T-helper 1 cell (primary cell): ENCODE results near the gene RELCH.
A peak's percentile ranks its signal among the peaks of the same experiment; 100 is the strongest.

Experiments used
- DNase-seq, 5 donors: peaks; one replicate each; pipeline ENCODE4 v3.0.0-alpha.2; 2012 to 2020

Gene RELCH

DNA sequence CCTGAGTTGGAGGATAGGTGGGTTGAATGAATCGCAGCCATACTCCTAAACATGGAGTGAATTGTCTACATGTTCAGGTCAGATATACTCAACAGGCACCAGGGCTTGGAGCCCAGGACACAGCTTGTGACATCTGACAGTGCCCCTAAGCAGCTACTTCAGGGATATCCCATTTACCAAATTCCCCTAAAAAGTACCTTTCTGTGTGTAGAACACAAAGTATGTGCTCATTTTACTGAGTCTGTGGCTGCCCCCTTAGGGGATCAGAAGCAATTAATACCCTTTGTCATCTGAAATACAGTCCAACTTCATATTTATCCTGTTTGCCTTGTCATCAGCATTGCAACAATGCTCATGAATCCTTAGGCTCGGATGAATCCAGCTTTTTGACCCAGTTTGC, 158.9 kb downstream of the RELCH start:
- no peak for DNase-seq

DNA sequence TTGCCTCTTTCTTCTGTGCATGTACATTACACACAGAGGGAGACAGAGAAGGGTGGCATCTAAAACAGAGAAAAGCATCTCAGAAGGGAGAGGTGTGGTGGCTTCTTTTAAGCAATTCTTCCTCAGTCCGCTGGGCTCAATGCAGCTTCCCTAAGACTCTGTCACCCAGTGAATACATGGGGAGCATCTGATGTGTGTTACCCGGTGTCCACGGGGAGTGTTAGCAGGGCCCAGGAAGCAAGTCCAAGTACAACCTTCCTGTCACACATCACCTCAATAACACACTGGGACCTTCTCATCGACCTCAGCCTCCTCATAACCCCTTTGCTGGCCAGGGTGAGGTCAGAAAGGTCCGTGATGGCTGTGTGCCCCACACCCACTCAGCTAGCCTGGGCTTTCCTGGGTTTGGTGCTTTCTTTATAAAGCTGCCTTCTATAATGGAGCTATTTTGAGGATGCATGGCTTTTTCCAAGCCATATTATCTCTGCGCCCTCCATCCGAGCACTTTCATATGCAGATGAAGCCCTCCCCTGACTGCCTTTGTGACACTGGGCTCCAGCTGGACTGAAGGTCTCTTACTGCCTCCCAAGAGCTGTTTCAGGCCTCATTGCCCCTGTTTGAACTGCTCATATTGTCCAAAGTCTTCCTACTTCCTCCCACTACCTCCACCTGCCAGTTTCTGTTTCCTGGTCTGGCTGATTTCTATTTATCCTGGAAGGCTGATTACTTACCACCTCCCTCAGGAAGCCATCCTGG, 159.5 kb downstream of the RELCH start:
- no peak for DNase-seq

DNA sequence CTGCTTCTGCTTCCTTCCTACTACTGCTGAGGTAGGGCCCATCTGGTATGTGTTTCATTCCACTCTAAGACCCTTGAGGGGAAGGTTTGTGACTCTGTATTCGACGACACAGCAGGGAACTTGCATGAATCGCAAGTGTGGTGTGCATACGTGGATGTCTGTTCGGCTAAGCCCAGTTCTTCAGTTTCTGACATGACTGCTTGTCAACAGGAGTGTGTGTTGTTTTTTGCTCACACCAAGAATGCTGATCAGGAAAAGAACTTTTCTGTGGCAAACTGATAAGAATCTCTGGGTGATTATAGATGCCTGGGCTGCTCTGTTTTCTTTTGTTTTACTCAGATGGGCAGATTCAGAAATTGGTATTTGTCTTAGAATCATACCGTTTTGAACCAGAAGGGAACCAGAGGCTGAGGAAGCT, 160.0 kb downstream of the RELCH start:
- peak in 1 of 5 donors; percentile 49 for DNase-seq

DNA sequence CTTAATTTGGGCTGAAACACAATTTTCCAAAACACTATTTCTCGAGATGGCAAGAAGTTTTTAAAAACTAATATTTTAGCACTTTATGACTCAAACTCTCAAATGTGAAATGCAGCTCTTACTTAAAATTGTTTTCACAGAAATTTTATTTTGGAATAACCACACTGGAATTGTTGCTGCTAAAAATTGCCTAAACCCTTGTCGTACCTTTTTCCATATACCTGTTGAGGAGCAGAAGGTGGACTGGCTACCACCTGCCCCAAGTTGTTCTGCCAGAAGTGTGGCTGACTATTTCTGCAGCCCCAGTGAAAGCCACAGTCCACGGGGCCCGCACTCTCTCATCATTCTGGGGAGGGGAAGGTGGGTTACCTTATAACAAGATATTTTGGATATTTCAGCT, 161.4 kb downstream of the RELCH start:
- no peak for DNase-seq

DNA sequence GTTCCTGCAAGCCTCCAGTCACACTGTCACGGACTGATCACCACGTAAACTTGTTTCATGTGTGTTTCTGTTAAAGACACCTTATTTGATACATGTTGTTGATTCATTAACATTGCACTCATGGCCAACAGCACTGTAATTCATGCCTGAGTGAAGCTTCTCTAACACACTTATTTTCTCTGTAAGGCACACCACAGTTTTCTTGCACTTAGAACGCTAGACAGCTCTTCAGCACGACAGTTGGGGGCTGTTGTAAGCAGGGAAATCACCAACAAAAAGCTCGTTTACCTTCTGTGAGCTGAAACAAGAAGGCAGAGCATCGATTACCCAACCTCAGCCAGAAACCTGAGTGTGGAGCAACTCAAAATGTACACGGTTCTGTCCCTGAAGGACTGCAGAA, 166.1 kb downstream of the RELCH start:
- no peak for DNase-seq

DNA sequence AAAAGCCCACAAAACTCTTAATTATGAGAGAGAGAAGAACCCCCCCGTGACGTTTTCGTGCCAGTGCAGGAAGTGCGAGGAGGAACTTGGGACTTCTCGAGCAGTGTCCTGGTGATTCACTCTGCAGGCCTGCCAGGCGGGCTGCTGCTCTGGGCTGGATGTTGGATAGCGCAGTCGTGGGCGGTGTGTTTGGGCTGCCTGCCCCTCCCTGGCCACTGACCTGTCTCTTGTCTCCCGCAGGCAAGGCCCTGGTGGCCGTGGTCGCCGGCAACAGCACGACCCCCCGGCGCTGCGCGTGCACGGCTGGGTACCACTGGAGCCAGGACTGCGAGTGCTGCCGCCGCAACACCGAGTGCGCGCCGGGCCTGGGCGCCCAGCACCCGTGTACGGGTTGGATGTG, 167.1 kb downstream of the RELCH start:
- DNase-seq: no peak

DNA sequence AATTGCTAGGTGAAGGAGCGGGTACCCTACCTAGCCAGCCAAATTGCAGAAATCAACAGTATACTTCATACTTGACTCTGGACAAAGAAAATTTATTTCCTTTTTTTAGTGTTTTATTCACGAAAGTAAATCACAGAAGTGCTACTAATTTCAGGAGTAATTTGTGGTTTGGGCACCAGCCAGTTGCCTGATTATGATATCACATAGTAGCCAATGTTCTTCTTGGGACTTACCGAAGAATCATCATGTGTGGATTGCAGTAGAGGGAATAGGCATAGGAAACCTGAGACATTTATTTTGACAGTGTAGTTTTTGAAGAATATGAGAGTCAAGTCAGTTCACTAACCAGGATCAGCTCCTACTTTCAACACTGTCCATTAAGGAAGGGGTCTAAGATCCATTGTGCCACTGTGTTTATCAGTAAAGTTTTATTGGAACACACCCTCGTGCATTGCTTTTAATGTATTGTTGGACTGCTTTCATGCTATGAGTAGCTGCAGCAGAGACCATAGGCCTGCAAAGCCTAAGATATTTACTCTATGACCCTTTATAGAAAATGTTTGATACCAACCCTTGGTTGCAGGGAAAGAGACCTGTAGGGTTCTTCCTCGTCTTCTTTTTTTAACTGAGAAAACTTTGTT, 170.1 kb downstream of the RELCH start:
- peak in 1 of 5 donors; percentile 28 for DNase-seq
